HEK293 (cell line): ENCODE data around the gene USP37.

Experiments used
- BCL11B ChIP-seq: fragments of 450-650 bp; formaldehyde crosslinking; IDR thresholded peaks from 2 replicates; pipeline ENCODE4 v1.5.1; 2016; ENCODE audit warnings: low read depth, missing biosample characterization, missing genetic modification characterization
- GLIS1 ChIP-seq: fragments of 450-650 bp; formaldehyde crosslinking; IDR thresholded peaks from 2 replicates; pipeline ENCODE4 v1.5.1; 2016; ENCODE audit warnings: missing biosample characterization, missing genetic modification characterization
- INSM2 ChIP-seq: fragments of 450-650 bp; formaldehyde crosslinking; IDR thresholded peaks from 2 replicates; pipeline ENCODE4 v1.5.1; 2016; ENCODE audit warnings: missing biosample characterization, missing genetic modification characterization
- KLF7 ChIP-seq: fragments of 450-650 bp; formaldehyde crosslinking; IDR thresholded peaks from 2 replicates; pipeline ENCODE4 v1.5.1; 2016; ENCODE audit warnings: missing biosample characterization, missing genetic modification characterization, borderline replicate concordance
- KLF8 ChIP-seq: fragments of 450-650 bp; formaldehyde crosslinking; IDR thresholded peaks from 2 replicates; pipeline ENCODE4 v1.5.1; 2016; ENCODE audit warnings: missing biosample characterization, missing genetic modification characterization
- KLF9 ChIP-seq: fragments of 450-650 bp; formaldehyde crosslinking; IDR thresholded peaks from 2 replicates; pipeline ENCODE4 v1.5.1; 2016; ENCODE audit warnings: missing biosample characterization, missing genetic modification characterization, low read depth
- PRDM10 ChIP-seq: fragments of 450-650 bp; formaldehyde crosslinking; IDR thresholded peaks from 2 replicates; pipeline ENCODE4 v1.5.1; 2016; ENCODE audit warnings: missing biosample characterization, missing genetic modification characterization
- RBAK ChIP-seq: fragments of 450-650 bp; formaldehyde crosslinking; IDR thresholded peaks from 2 replicates; pipeline ENCODE4 v1.5.1; 2016; ENCODE audit warnings: missing biosample characterization, missing genetic modification characterization
- SP2 ChIP-seq: fragments of 450-650 bp; formaldehyde crosslinking; IDR thresholded peaks from 2 replicates; pipeline ENCODE4 v1.5.1; 2016; ENCODE audit warnings: missing biosample characterization, missing genetic modification characterization
- ZBTB10 ChIP-seq: fragments of 450-650 bp; formaldehyde crosslinking; IDR thresholded peaks from 2 replicates; pipeline ENCODE4 v1.5.1; 2016; ENCODE audit warnings: missing biosample characterization, missing genetic modification characterization
- ZBTB21 ChIP-seq: fragments of 450-650 bp; formaldehyde crosslinking; IDR thresholded peaks from 2 replicates; pipeline ENCODE4 v1.5.1; 2017; ENCODE audit warnings: missing biosample characterization, missing genetic modification characterization
- ZBTB7A ChIP-seq: fragments of 450-650 bp; formaldehyde crosslinking; IDR thresholded peaks from 2 replicates; pipeline ENCODE4 v1.5.1; 2016; ENCODE audit warnings: low read depth, missing biosample characterization, missing genetic modification characterization
- ZEB2 ChIP-seq: fragments of 450-650 bp; formaldehyde crosslinking; IDR thresholded peaks from 2 replicates; pipeline ENCODE4 v1.5.1; 2016; ENCODE audit warnings: missing biosample characterization, missing genetic modification characterization
- ZFHX2 ChIP-seq: fragments of 450-650 bp; formaldehyde crosslinking; conservative IDR thresholded peaks from 2 replicates; pipeline ENCODE4 v1.5.1; 2016; ENCODE audit warnings: missing biosample characterization, missing genetic modification characterization
- ZFP69B ChIP-seq: fragments of 450-650 bp; formaldehyde crosslinking; IDR thresholded peaks from 2 replicates; pipeline ENCODE4 v1.5.1; 2016; ENCODE audit warnings: missing biosample characterization, missing genetic modification characterization
- ZIC2 ChIP-seq: fragments of 450-650 bp; formaldehyde crosslinking; IDR thresholded peaks from 2 replicates; pipeline ENCODE4 v1.5.1; 2016; ENCODE audit warnings: missing biosample characterization, missing genetic modification characterization
- ZNF157 ChIP-seq: fragments of 450-650 bp; formaldehyde crosslinking; IDR thresholded peaks from 2 replicates; pipeline ENCODE4 v1.5.1; 2016; ENCODE audit warnings: missing biosample characterization, missing genetic modification characterization
- ZNF2 ChIP-seq: fragments of 450-650 bp; formaldehyde crosslinking; IDR thresholded peaks from 2 replicates; pipeline ENCODE4 v1.5.1; 2016; ENCODE audit warnings: missing biosample characterization, missing genetic modification characterization
- ZNF24 ChIP-seq: fragments of 450-650 bp; formaldehyde crosslinking; IDR thresholded peaks from 2 replicates; pipeline ENCODE4 v1.5.1; 2016; ENCODE audit warnings: missing biosample characterization, missing genetic modification characterization
- ZNF280C ChIP-seq: fragments of 450-650 bp; formaldehyde crosslinking; IDR thresholded peaks from 2 replicates; pipeline ENCODE4 v1.5.1; 2016; ENCODE audit warnings: missing biosample characterization, missing genetic modification characterization
- ZNF335 ChIP-seq: fragments of 450-650 bp; formaldehyde crosslinking; conservative IDR thresholded peaks from 2 replicates; pipeline ENCODE4 v1.5.1; 2016; ENCODE audit warnings: missing biosample characterization, missing genetic modification characterization
- ZNF416 ChIP-seq: fragments of 450-650 bp; formaldehyde crosslinking; IDR thresholded peaks from 2 replicates; pipeline ENCODE4 v1.5.1; 2016; ENCODE audit warnings: missing biosample characterization, missing genetic modification characterization
- ZNF600 ChIP-seq: fragments of 450-650 bp; formaldehyde crosslinking; IDR thresholded peaks from 2 replicates; pipeline ENCODE4 v1.5.1; 2016; ENCODE audit warnings: missing biosample characterization, missing genetic modification characterization
- ZNF629 ChIP-seq: fragments of 450-650 bp; formaldehyde crosslinking; IDR thresholded peaks from 2 replicates; pipeline ENCODE4 v1.5.1; 2017; ENCODE audit warnings: missing biosample characterization, missing genetic modification characterization
- ZNF830 ChIP-seq: fragments of 450-650 bp; IDR thresholded peaks from 2 replicates; pipeline ENCODE4 v1.5.0; 2018; ENCODE audit warnings: missing biosample characterization, missing genetic modification characterization, low read depth, mild to moderate bottlenecking, moderate library complexity
- ZSCAN16 ChIP-seq: fragments of 450-650 bp; formaldehyde crosslinking; IDR thresholded peaks from 2 replicates; pipeline ENCODE4 v1.5.1; 2016; ENCODE audit warnings: missing biosample characterization, missing genetic modification characterization
- ZSCAN18 ChIP-seq: fragments of 450-650 bp; formaldehyde crosslinking; IDR thresholded peaks from 2 replicates; pipeline ENCODE4 v1.5.1; 2016; ENCODE audit warnings: missing biosample characterization, missing genetic modification characterization

USP37 gene

GRCh38 chr2:218568190-218569037 lies at the start of gene USP37, which contains the start of gene CNOT9 (continued):
- TF ChIP-seq ZNF830 (tag by site-specific recombination): no peak
- peak; percentile 69 for TF ChIP-seq GLIS1
- peak; percentile 94 for TF ChIP-seq PRDM10
- 0 out of 2 replicates have a peak, but pooled peaks have one; percentile 14 for TF ChIP-seq ZBTB21 (tag by site-specific recombination)
- peak; percentile 88 for TF ChIP-seq ZBTB10
- TF ChIP-seq ZFP69B (tag by site-specific recombination): no peak; the same call in 1 of the 2 replicates
- peak; percentile 82 for TF ChIP-seq INSM2
- peak; percentile 84 for TF ChIP-seq ZNF24
- no peak for TF ChIP-seq RBAK
- TF ChIP-seq ZSCAN18 (tag by site-specific recombination): no peak
- TF ChIP-seq ZSCAN16: no peak
- peak; percentile 86; the same call in 1 of the 2 replicates for TF ChIP-seq KLF9
- no peak for TF ChIP-seq ZNF280C (tag by site-specific recombination)
- TF ChIP-seq KLF7 (tag by site-specific recombination): peak; percentile 72; the same call in 1 of the 2 replicates
- peak; percentile 100 for TF ChIP-seq BCL11B (tag by site-specific recombination)
- peak; percentile 97 for TF ChIP-seq ZFHX2
- TF ChIP-seq ZEB2: peak; percentile 79
- peak; percentile 86 for TF ChIP-seq KLF8 (tag by site-specific recombination)
- TF ChIP-seq ZIC2: peak; percentile 41
- TF ChIP-seq ZNF629 (tag by site-specific recombination): peak; percentile 78
- TF ChIP-seq ZNF416 (tag by site-specific recombination): no peak
- TF ChIP-seq ZNF600 (tag by site-specific recombination): peak; percentile 58
- TF ChIP-seq ZNF2 (tag by site-specific recombination): peak; percentile 71
- TF ChIP-seq ZNF157 (tag by site-specific recombination): no peak
- 0 out of 2 replicates have a peak, but pooled peaks have one; percentile 60 for TF ChIP-seq ZBTB7A
- TF ChIP-seq ZNF335: peak; percentile 96
- TF ChIP-seq SP2 (tag by site-specific recombination): peak; percentile 86
